NOMO-1 treated with dmso at 0.1 percent for 144 hours (cell line): Measurements from ENCODE around the gene KIF22.
"Not testable (repeated sequence)": the region's sequence is repeated elsewhere in the genome, so short reads cannot be mapped to it uniquely, and the experiment has no call there.

Experiments
- DNase-seq: peaks from one replicate; lab custom pipeline; 2025; ENCODE audit not compliant: unreplicated experiment; lab: John Stamatoyannopoulos, UW

The KIF22 gene

DNA sequence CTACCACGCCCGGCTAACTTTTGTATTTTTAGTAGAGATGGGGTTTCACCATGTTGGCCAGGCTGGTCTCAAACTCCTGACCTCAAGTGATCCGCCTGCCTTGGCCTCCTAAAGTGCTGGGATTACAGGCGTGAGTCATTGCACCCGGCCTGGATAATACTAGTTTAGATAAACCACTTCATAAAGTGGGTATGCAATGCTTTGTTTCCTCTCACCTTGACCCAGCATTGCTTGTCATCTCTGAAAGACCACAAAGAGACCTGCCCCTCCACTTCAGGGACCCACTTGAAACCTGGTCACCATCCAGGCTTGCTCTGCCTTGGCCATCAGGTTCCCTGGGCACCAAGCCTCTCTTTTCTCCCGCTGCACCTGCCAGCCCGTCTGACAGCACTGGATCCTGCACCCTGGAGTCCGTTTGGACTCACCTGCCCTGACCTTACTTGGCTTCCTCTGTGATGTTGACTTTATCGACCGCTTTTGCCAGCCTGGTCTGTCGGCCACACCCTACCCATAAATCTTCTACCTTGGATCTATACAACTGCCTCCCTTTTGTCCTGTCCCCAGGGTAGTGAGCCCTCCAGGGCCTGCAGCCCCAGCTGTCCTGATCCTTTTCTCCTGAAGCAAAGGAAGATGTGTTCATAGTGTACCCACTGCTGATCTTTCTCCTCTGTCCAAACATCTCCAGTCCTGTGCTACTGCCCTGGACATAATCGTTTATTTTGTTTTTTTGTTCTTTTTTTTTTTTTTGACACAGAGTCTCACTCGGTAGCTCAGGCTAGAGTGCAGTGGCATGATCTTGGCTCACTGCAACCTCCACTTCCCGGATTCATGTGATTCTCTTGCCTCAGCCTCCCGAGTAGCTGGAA lies 25.2 kb upstream of the KIF22 start:
- DNase-seq, result no peak

DNA sequence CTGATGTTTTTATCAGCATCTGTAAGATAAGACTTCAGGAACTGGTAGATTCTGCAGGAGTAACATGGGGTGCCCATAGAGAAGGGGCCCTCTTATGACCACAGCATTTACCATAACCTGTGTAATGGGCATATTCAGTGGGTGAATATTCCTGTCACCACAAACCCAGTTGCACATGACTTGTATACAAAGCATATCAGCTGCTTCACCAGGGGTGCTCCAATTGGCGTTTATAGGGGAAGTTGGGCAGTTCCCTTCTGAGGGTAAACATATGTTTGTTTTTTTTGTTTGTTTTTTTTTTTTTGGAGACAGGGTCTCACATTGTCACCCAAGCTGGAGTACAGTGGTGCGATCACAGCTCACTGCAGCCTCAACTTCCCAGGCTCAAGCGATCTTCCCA lies 24.0 kb upstream of the KIF22 start:
- DNase-seq, result no peak

DNA sequence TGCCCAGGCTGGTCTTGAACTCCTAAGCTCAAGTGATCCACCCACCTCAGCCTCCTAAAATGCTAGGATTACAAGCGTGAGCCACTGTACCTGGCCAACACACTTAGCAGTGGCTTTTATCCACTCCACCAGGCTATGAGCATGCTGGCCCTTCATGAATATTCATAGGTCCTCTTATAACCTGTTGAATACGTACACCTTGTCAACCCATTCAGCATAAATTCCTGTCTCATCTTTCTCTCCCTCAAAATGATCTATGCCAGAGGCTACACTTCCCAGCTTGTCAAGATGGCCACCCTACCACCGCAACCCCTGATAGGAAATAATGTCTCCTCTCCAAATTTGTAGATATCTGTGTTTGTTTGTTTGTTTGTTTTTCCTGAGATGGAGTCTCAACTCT lies 23.5 kb upstream of the KIF22 start:
- DNase-seq, result no peak

DNA sequence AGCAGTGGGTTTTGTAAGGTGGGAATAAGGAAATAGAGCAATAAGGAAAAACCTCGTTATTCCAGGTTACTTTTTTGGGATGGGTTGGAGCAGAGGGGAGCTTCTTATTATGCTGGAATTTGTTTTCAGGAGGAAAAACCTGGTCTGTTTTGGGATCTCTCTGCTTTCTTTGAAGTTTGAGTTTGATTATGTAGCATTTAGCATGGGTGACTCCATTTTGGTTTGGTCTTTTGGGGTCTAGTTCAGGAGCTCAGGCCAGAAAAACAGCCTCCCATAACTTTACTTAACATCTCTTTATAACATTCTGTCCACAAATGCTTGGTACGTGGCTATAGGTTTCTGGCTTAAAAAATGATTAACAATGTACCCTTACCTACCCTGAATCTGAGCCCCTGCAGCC lies 21.0 kb upstream of the KIF22 start:
- DNase-seq, result no peak

DNA sequence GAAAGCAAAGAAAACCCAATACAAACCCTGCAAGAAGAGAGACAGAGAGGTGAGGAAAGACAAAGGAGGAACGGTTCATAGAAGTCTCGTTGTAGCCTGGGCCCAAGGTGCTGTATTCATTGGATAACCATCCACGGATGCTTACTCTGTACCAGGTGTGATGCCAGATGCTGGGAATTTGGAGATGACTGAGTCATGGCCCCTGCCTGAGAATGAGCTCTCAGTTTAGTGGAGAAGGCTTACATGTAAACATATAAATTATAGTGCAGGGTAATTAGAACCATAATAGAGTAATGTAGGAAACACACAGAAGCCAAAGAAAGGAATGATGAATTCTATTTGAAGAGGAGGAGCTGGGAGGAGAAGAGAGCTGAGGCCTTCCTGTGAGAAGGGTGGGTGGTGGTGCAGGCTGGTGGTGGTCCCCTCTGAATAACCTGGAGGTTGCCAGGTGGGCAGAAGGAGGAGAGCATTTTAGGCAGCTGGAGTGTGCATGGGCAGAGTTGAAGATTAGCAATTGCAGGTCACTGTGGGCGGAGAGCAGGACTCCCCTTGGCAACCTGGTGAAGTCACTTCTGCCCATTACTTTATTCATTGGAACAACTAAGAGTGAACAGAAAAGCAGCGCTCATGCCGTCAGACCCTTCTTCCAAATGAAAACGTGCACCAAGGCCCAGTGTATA lies 20.2 kb upstream of the KIF22 start:
- no peak for DNase-seq

DNA sequence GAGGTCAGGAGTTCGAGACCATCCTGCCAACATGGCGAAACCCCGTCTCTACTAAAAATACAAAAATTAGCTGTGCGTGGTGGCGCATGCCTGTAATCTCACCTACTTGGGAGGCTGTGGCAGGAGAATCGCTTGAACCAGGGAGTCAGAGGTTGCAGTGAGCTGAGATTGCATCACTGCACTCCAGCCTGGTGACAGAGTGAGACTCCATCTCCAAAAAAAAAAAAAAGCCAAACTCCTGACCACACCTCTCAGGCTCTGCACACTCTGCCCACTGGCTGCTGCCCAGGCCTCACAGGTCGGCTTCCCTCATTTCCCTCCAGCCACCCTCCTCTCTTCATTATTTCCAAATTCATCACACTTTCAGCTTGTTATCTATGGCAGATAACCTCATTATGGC lies 18.2 kb upstream of the KIF22 start:
- not testable (repeated sequence) for DNase-seq

DNA sequence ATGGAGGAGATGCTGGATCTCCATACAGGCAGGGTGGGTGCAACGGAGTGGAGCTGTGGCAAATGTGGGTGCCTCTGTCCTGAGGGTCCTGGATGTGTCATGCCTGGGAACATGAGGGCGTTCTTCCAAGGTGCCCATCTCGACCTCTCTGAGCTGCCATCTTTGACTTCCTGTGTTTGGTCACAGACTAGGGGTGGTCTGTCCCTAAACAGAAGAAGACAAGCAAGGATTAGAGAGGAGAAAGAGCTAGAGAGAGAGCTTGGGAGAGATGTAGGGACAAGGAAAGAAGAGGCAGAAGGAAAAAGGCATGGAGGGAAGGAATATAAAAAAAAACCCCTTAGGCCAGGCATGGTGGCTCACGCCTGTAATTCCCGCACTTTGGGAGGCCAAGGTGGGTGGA lies 15.8 kb upstream of the KIF22 start:
- no peak for DNase-seq

DNA sequence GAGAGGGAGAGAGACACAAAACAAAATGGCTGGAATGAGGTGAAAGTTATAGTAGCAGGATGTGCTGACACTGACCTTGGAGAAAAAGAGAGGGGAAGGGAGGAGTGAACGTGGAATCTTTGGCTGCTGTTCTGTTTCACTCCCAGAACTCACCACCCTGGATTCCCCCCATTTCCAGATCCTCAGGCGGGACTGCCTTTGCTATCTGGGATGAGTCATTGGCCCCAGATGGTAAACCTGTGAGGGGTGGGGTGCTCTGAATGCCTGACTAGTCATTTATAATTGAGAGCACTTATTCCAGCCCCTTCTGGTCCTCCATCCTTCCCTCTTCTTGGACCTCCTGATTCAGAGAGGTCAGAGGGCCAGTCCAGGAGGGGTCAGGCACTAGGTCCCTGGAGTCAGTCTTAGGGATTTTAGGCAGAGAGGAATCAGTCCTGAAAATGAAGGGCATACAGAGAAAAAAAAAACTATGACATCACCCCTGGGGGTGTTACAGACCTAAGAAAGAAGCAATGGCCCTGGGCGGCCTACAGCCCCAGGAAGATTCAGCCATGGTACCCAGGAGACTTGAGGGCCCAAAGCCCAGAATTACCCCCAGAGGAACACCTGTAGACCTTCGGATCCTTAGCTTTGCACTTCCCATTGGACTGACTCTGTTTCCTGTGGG lies 14.7 kb upstream of the KIF22 start:
- DNase-seq, result no peak

DNA sequence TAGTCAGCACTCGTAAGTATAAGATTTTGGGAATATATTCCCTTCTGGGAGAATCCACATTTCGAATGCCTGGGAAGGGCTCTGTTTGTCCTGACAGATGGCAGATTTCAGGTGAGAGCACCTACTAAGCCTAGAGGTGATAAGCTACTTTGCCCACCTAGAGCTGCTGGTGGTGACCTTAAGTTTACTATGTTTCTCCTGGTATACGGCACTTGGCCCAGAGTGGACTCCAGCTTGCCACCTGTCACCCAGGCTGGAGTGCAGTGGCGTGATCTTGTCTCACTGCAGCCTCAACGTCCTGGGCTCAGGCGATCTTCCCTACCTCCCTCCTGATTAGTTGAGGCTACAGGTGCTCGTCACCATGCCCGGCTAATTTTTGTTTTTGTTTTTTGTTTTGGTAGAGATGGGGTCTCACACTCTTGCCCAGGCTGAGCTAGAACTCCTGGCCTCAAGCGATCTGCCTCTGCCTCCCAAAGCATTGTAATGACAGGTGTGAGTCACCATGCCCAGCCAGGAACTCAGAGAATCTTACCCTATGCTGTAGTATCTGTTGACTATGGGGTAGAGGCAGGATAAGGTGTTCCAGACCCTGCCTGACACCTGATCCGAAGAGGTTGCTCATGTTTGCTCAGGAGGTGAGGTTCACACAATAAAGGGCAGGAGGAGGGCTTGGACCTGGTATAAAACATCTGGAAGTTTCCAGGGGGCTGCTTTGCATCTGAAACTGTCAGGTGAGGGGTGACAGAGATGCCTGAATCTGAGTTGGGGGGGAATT lies 12.8 kb upstream of the KIF22 start, which contains the start of gene ZG16:
Gene ZG16, plus strand, starts transcription at position 681 of the 775 bp plus-strand sequence. CDS start 1,011 bp downstream, outside the sequence.
- DNase-seq, result no peak

DNA sequence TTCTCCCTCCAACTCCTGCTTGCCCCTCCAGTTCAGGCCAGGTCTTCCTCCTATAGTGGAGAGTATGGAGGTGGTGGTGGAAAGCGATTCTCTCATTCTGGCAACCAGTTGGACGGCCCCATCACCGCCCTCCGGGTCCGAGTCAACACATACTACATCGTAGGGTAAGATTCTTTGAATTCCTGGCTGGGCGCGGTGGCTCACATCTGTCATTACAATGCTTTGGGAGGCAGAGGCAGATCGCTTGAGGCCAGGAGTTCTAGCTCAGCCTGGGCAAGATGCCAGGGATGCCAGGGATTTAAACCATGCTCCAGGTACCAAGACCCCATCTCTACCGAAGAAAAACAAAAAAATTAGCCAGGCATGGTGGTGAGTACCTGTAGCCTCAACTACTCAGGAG lies 11.1 kb upstream of the KIF22 start:
- DNase-seq, result no peak

DNA sequence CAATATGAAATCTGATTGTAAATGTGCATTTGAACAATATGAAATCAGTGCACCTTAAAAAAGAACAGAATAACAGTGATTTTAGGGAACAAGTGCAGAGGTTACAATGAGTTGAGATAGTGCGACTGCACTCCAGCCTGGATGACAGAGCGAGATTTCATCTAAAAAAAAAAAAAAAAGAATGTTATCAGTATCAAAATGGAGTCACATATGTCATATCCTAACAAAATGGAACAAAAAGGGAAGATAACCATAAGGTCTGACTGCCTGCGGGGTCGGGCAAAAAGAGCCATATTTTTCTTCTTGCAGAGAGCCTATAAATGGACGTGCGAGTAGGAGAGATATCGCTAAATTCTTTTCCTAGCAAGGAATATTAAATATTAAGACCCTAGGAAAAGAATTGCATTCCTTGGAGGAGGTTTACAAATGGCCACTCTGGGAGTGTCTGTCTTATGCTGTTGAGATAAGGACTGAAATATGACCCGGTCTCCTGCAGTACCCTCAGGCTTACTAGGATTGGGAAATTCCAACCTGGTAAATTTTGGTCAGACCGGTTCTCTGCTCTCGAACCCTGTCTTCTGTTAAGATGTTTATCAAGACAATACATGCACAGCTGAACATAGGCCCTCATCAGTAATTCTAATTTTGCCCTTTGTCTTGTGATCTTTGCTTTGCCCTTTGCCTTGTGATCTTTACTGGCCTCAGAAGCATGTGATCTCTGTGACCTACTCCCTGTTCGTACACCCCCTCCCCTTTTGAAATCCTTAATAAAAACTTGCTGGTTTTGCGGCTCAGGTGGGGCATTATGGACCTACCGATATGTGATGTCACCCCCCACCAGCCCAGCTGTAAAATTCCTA lies 7.2 kb upstream of the KIF22 start:
- not testable (repeated sequence) for DNase-seq

DNA sequence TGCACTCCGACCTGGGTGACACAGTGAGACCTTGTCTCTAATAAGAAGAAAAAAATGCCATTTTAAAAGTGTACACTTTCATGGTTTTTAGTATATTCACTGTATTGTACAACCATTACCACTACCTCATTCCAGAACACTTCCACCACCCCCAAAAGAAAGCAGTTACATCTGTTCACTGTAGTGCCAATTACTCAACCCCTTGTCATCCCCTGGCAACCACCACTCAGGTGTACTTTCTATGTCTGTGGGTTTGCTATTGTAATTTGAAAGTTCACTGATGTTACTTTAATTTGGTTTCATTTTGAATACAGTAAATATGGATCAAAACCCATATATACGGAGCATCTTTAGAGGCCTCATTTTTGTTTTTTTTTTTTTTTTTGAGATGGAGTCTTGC lies 6.4 kb upstream of the KIF22 start:
- DNase-seq, result no peak

DNA sequence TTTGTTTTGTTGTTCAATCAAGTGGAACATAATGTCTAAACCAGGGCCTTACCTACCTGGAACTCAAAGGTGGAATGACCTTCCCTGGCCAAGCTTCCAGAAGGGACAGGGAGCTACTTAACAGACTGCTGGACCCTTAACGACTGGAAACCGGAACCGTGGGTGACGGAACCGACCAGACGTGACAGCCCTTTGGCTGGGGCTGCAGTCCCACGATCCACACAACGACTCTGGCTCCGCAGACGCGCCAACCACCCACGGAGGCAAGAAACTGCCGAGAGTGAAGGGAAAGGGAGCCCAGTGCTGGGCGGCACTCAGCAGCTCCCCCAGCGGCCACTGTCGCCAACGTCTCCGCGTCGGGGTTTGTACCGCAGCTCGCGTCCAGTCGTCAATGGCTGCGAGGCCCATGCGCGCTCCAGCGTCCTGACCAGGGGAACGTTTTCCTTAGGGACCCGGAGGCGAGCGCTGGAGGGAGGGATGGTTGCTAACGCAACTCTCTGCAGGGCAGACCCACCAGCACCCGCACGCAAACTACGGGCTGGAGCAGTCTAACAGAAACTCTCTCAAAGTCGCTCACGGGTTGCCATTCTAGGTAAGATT lies 5.5 kb upstream of the KIF22 start:
- no peak for DNase-seq

DNA sequence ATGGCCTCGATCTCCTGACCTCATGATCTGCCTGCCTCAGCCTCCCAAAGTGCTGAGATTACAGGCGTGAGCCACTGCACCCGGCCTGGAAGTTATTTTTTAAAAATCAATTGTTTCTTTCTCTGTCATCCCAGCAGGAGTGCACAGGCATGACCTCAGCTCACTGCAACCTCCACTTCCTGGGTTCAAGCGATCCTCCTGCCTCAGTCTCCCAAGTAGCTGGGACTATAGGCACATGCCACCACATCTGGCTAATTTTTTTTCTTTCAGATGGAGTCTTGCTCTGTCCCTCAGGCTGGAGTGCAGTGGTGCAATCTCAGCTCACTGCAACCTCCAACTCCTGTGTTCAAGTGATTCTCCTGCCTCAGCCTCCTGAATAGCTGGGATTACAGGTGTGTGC lies 3.4 kb upstream of the KIF22 start:
- not testable (repeated sequence) for DNase-seq

DNA sequence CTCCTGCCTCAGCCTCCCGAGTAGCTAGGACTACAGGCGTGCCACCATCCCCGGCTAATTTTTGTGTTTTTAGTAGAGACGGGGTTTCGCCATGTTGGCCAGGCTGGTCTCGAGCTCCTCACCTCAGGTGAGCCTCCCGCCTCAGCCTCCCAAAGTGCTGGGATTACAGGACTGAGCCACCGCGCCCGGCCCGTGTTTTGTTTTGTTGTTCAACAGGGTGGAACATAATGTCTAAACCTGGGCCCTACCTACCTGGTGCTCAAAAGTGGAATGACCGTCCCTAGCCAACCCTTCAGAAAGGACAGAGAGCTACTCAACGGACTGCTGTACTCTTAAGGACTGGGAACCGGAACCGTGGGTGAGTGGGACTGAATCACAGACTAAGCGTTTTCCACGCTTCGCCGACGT lies 772 bp upstream of the KIF22 start:
- DNase-seq, result no peak

DNA sequence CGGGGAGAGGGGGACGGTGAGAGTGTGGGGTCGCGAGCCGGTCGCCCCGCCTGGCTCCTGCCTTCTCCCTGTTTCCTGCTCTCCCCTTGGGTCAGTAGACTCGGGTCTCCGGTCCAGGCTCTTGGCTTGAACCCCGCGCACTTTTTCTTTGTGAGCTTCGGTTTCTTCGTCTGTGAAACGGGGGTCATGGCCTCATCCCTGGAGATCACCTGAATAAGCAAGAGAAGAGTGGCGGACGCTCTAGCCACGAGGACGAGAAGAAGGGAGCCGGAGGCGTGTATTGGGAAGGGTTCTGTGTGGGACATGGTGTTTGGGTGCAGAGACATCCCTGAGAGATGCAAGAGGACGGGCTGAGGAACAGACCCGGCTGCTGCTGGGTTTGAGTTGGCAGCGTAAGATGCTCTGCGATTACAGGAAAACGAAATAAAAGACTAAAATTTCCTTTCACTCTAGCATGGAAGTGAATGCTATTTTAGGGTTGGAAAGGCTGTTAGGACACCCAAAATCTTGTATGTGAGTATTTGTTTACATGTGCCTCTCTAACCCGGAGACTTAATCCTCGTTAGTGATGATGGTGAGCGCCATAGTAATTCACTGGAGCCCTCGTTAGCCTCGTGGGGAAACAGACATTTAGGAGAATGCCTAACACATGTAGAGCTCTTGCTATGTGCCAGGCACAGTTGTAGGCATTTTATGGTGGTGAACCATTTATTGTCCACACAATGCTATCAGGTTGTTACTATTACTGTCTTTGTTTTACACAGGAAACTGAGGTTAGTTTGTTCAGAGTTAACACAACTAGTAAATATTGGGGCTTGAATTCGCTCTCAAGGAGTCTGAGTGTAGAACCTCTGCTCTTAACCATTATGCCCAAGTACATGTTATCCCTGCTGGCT lies 646 bp downstream of the KIF22 start:
- DNase-seq, result no peak

DNA sequence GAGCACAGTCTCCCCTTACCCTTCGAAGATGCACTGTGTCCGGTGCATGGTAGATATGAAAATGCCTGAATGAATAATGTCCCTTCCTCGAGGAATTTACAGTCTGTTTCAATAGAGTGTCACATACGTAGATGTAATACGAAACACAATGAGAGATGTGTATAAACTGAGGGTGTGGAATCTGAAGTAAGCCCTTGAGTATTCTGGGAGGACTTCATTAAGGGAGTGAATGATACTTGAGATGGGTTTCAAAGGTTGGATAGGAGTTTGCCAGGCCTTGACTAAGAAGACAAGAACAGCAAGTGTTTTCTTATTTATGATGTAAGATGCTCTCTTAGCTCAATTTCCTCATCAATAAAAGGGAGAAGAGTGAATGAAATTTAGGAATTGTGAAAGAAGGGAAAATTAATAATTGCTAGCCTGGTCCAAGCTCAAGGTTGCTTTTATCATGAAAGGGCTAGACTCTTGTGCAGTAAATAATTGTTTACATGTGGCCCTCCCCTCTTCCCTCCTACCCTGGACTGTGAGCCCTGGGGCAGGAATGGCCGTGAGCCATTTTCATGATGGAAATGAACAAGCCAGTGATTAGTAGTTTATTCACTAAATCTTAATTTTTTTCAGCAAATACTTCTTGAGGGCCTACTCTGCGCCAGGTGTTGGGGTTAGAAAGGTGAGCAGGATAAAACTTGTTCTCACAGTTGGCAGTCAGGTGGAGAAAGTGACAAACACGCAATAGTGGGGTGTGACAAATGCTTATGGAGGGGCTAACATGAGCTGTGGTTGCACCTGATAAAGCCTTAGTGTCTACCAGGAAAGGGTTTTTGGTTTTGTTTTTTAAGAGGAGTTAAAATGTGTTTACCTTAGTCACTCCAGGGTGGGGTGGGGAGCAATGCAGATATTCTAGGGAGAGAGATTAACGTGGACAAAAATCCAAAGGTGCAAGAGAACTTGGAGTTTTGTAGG lies 1.6 kb downstream of the KIF22 start:
- no peak for DNase-seq

DNA sequence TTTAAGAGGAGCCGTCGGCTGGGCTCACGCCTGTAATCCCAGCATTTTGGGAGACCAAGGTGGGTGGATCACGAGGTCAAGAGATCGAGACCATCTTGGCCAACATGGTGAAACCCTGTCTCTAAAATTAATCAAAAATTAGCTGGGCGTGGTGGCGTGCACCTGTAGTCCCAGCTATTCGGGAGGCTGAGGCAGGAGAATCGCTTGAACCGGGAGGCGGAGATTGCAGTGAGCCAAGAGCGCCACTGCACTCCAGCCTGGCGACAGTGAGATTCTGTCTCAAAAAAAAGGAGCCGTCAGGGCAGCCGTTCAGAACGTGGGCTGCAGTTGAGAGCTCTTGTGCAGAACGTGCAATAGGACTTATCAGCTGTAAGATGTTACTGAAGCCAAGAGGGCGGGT lies 2.6 kb downstream of the KIF22 start:
- not testable (repeated sequence) for DNase-seq
